HCT116 (cell line): ENCODE measurements around the gene ZER1. TPM values are rescaled to one million over a fixed set of nuclear protein-coding genes. Genes with fewer than 3 reads are reported as not detected.

Source experiments
- ATAC-seq: fragments of 200-7000 bp; cut with Tn5 transposase; 2 replicates; pipeline ENCODE4 v1.9.1; 2020; ENCODE audit warnings: mild to moderate bottlenecking, moderate library complexity
- BruUV-seq: library from RNA; stranded (reverse); fragments of 400-500 nt; replicated peaks from 2 replicates; lab custom pipeline; 2021; lab: Mats Ljungman, UMichigan
- CTCF ChIA-PET: fragments of 300-600 bp; sonication (Branson Sonifier 250); formaldehyde crosslinking; loops from one replicate; lab custom pipeline; 2021; ENCODE audit warnings: antibody characterized with exemption; lab: Charles Lee
- POLR2A ChIA-PET: fragments of 300-600, 350-600 bp; sonication (Branson Sonifier 250); formaldehyde crosslinking; loops from one replicate; lab custom pipeline; 2021; ENCODE audit warnings: antibody characterized with exemption; lab: Charles Lee
- RAD21 ChIA-PET, 2 experiments: fragments of 300-600 bp; sonication (Branson Sonifier 250); formaldehyde crosslinking; loops; one replicate each; lab custom pipeline; 2023; ENCODE audit warnings: low total read pairs in 2 of 2; ENCODE audit not compliant: uncharacterized antibody in 2 of 2, unreplicated experiment in 2 of 2, low non-redundant PET in 1 of 2; lab: Charles Lee
- DNase-seq: peaks from one replicate; pipeline ENCODE4 v3.0.0-alpha.2; 2010; ENCODE audit warnings: low read depth, low spot score
- H2AFZ ChIP-seq: fragments of 200-600 bp; shearing (Covaris generic), sonication (generic); 2 replicates; pipeline ENCODE4 v1.6.1; 2017; ENCODE audit warnings: low read depth, mixed run types, mixed read lengths, antibody characterized with exemption, low read length; ENCODE audit not compliant: poor library complexity, severe bottlenecking
- H3K27ac ChIP-seq: 2 replicates; pipeline ENCODE4 v1.5.1; 2012; ENCODE audit warnings: low read depth, low read length
- H3K27me3 ChIP-seq: fragments of 200-600 bp; sonication (generic); 2 replicates; pipeline ENCODE4 v1.6.1; 2016; ENCODE audit warnings: mixed run types, low read length, mixed read lengths; ENCODE audit not compliant: insufficient read depth
- H3K36me3 ChIP-seq, 2 experiments: fragments of 200-500 bp in 1 of 2; fragments of 200-600 bp in 1 of 2; sonication (Bioruptor generic) in 1 of 2; sonication (generic) in 1 of 2; 2 replicates each; pipeline versions ENCODE4 v1.5.1 to v1.6.1; 2014 to 2016; ENCODE audit warnings: low read length in 2 of 2, inconsistent platforms in 1 of 2, mixed read lengths in 1 of 2, mixed run types in 1 of 2; ENCODE audit not compliant: insufficient read depth in 2 of 2, control insufficient read depth in 1 of 2
- H3K4me1 ChIP-seq, 2 experiments: fragments of 200-600 bp in 1 of 2; sonication (generic) in 1 of 2; 2 replicates each; pipeline versions ENCODE4 v1.5.1 to v1.6.1; 2012 to 2017; ENCODE audit warnings: low read length in 2 of 2, inconsistent platforms in 1 of 2, mild to moderate bottlenecking in 1 of 2, mixed read lengths in 1 of 2, mixed run types in 1 of 2, moderate library complexity in 1 of 2; ENCODE audit not compliant: insufficient read depth in 2 of 2, control insufficient read depth in 1 of 2
- H3K4me2 ChIP-seq: fragments of 200-600 bp; sonication (generic); 2 replicates; pipeline ENCODE4 v1.6.1; 2017; ENCODE audit warnings: mixed run types, low read length, mixed read lengths
- H3K4me3 ChIP-seq, 2 experiments: fragments of 200-600 bp in 1 of 2; sonication (generic) in 1 of 2; replicated peaks in 1 of 2; 2 replicates each; pipeline ENCODE4 v1.5.1; 2011 to 2016; ENCODE audit warnings: low read length in 2 of 2, control low read depth in 1 of 2, low read depth in 1 of 2, mild to moderate bottlenecking in 1 of 2, mixed read lengths in 1 of 2, mixed run types in 1 of 2
- H3K79me2 ChIP-seq: fragments of 200-600 bp; sonication (generic); 2 replicates; pipeline ENCODE4 v1.6.1; 2017; ENCODE audit warnings: mild to moderate bottlenecking, mixed run types, low read length, moderate library complexity, mixed read lengths; ENCODE audit not compliant: insufficient read depth
- H3K9ac ChIP-seq: fragments of 200-600 bp; sonication (generic); 2 replicates; pipeline ENCODE4 v1.6.1; 2016; ENCODE audit warnings: low read length, mixed read lengths
- H3K9me2 ChIP-seq: fragments of 200-600 bp; sonication (generic), shearing (Covaris generic); 2 replicates; pipeline ENCODE4 v1.6.1; 2017; ENCODE audit warnings: mixed run types, mild to moderate bottlenecking, moderate library complexity; ENCODE audit not compliant: insufficient read depth
- H3K9me3 ChIP-seq, 2 experiments: fragments of 200-500 bp in 1 of 2; fragments of 200-600 bp in 1 of 2; sonication (Bioruptor generic) in 1 of 2; sonication (generic) in 1 of 2; 2 replicates each; pipeline ENCODE4 v1.6.1; 2014 to 2017; ENCODE audit warnings: low read length in 2 of 2, mixed read lengths in 2 of 2, inconsistent platforms in 1 of 2, low read depth in 1 of 2, mild to moderate bottlenecking in 1 of 2, mixed run types in 1 of 2, moderate library complexity in 1 of 2; ENCODE audit not compliant: control insufficient read depth in 1 of 2, insufficient read depth in 1 of 2
- H4K20me1 ChIP-seq: fragments of 200-600 bp; sonication (generic), shearing (Covaris generic); 2 replicates; pipeline ENCODE4 v1.6.1; 2017; ENCODE audit warnings: mixed run types, mild to moderate bottlenecking, moderate library complexity; ENCODE audit not compliant: insufficient read depth
- CBX3 ChIP-seq: IDR thresholded peaks from 2 replicates; pipeline ENCODE4 v1.6.1; 2012; ENCODE audit warnings: low read depth
- ELF1 ChIP-seq: IDR thresholded peaks from 2 replicates; pipeline ENCODE4 v1.6.1; 2012; ENCODE audit warnings: low read depth, borderline replicate concordance
- JUND ChIP-seq: IDR thresholded peaks from 2 replicates; pipeline ENCODE4 v1.6.1; 2012
- RAD21 ChIP-seq: IDR thresholded peaks from 2 replicates; pipeline ENCODE4 v1.6.1; 2012; ENCODE audit warnings: low read depth, mild to moderate bottlenecking
- TCF7L2 ChIP-seq: IDR thresholded peaks from 2 replicates; pipeline ENCODE4 v1.7.0; 2011; ENCODE audit warnings: borderline replicate concordance, inconsistent platforms; ENCODE audit not compliant: insufficient read depth, insufficient read length; ENCODE audit errors: extremely low read depth
- YY1 ChIP-seq: IDR thresholded peaks from 2 replicates; pipeline ENCODE4 v1.6.1; 2011; ENCODE audit warnings: low read length, low read depth, moderate library complexity, mild to moderate bottlenecking; ENCODE audit not compliant: insufficient replicate concordance; ENCODE audit errors: extremely low read depth
- ZNF274 ChIP-seq: fragments of 200-500 bp; sonication (Bioruptor generic); IDR thresholded peaks from 2 replicates; pipeline ENCODE4 v1.6.1; 2014; ENCODE audit warnings: mild to moderate bottlenecking, low read depth, low read length, inconsistent platforms
- intact Hi-C: fragments of 100-400 bp; cut with micrococcal nuclease; formaldehyde crosslinking; loops from 2 replicates; pipeline ENCODE4 v1.10.0; 2022
- total RNA-seq: library from RNA; stranded (reverse); gene quantifications from one replicate; pipeline ENCODE4 v1.2.1, GENCODE V29; 2021; ENCODE audit not compliant: unreplicated experiment
- TF ChIP-seq, protein P1 (sequence below): IDR thresholded peaks from 2 replicates; pipeline ENCODE4 v1.6.1; 2011; ENCODE audit warnings: mild to moderate bottlenecking, low read length, moderate library complexity; ENCODE audit not compliant: insufficient replicate concordance; ENCODE audit errors: extremely low read depth
- TF ChIP-seq, protein P2 (sequence below): IDR thresholded peaks from 2 replicates; pipeline ENCODE4 v1.6.1; 2012

ZER1 gene
- total RNA-seq, 1 experiment from 2014 or later = 18.0 TPM

DNA sequence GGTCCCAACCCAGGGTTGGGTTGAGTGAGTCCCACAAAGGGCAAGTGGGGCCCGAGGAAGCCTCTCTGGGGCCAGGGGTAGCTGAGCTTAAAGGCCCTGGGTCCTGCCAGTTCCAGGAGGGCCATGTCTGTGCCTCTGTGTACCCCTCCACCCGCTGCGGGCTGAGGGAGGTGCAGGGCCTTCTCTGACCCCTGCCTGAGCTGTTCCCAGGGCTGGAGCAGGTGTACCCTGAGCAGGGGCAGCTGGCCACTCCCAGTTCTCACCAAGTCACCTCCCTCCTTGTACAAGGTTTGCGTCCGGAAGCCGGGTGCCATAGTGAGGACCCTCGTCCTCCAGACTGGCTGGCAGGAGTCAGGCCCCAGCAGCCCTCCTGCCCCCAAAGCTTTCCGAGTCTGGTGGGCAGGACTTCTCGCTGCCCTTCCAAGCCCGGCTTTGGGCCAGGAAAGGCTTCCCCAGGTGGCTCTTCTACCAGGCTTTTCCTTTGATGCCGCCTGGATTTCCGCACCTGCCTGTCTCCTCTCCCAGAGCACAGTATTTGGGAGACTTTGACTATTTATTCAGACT is 37.4 kb upstream of the ZER1 start:
- intact Hi-C loops = no loop called here
- RAD21 ChIA-PET = no interaction called here
- Histone ChIP-seq H3K4me1 (no peaks in the 10 kb centered on the region), H3K27ac (no peak overlapping the region), H4K20me1 (no peaks in the 10 kb centered on the region), H3K4me3 (no peak overlapping the region), H3K27me3 (no peaks in the 10 kb centered on the region), H3K36me3 (no peaks in the 10 kb centered on the region; a peak in 2 of 4 replicates), H3K9me2 (no peaks in the 10 kb centered on the region), H3K4me2 (no peak overlapping the region), H3K9ac (no peak overlapping the region), H3K79me2 (no peaks in the 10 kb centered on the region), H3K9me3 (no peaks in the 10 kb centered on the region), H2AFZ (no peak overlapping the region)
- DNase-seq (no peak), ATAC-seq (no peak)
- TF ChIP-seq CBX3 (no peak), YY1 (no peak), JUND (no peak), ZNF274 (no peak)
- TF ChIP-seq, protein P1, sequence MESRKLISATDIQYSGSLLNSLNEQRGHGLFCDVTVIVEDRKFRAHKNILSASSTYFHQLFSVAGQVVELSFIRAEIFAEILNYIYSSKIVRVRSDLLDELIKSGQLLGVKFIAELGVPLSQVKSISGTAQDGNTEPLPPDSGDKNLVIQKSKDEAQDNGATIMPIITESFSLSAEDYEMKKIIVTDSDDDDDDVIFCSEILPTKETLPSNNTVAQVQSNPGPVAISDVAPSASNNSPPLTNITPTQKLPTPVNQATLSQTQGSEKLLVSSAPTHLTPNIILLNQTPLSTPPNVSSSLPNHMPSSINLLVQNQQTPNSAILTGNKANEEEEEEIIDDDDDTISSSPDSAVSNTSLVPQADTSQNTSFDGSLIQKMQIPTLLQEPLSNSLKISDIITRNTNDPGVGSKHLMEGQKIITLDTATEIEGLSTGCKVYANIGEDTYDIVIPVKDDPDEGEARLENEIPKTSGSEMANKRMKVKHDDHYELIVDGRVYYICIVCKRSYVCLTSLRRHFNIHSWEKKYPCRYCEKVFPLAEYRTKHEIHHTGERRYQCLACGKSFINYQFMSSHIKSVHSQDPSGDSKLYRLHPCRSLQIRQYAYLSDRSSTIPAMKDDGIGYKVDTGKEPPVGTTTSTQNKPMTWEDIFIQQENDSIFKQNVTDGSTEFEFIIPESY = no peak
- TF ChIP-seq, protein P2, sequence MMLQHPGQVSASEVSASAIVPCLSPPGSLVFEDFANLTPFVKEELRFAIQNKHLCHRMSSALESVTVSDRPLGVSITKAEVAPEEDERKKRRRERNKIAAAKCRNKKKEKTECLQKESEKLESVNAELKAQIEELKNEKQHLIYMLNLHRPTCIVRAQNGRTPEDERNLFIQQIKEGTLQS = no peak
- CTCF ChIA-PET = no interaction called here
- no TSS peak for BruUV-seq
- POLR2A ChIA-PET = no interaction called here

DNA sequence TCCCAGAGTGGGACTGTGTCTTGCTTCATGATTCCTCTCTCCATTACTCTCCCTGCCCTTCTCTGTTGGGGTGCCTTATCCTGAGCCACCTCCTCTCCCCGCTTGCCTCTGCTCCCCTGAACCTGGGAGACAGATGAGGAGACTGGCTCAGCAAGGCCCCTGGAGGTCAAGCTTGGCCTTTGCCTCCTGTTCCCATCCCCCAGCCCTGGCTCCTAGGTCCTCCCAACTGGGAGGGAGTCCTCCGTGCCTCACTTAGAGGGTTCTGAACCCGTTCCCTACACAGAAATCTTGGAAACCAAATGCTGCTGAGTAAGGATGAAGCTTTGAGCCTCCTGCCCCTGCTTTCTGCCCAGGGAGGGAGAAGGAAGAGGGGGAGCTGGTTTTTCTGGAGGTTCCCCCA is 36.8 kb upstream of the ZER1 start:
- no peaks in the 10 kb centered on the region for H3K27me3 ChIP-seq
- no peak overlapping the region for H3K4me2 ChIP-seq
- DNase-seq = no peak
- no peaks in the 10 kb centered on the region for H3K9me3 ChIP-seq
- no peak overlapping the region for H2AFZ ChIP-seq
- intact Hi-C loops = no loop called here
- H3K27ac ChIP-seq = no peak overlapping the region
- H3K4me3 ChIP-seq = no peak overlapping the region
- ATAC-seq = no peak
- no peaks in the 10 kb centered on the region for H3K9me2 ChIP-seq
- no peak overlapping the region for H3K9ac ChIP-seq
- H3K79me2 ChIP-seq = no peaks in the 10 kb centered on the region
- no peak for TF ChIP-seq ELF1
- no peak for TF ChIP-seq CBX3
- no peak for TF ChIP-seq RAD21
- TF ChIP-seq TCF7L2 = no peak
- ChIA-PET POLR2A (no interaction called here), RAD21 (no interaction called here), CTCF (no interaction called here)
- H3K36me3 ChIP-seq = no peaks in the 10 kb centered on the region; a peak in 2 of 4 replicates
- BruUV-seq = no TSS peak
- no peaks in the 10 kb centered on the region for H3K4me1 ChIP-seq
- no peaks in the 10 kb centered on the region for H4K20me1 ChIP-seq
